IPS DF 6.9 (cell line): ENCODE results near the gene ELOVL2.
"Not testable (repeated sequence)": the region's sequence is repeated elsewhere in the genome, so short reads cannot be mapped to it uniquely, and the experiment has no call there.

ENCODE experiments used
- DNase-seq: peaks from one replicate; pipeline ENCODE4 v3.0.0-alpha.2; 2013; ENCODE audit warnings: low read depth, low spot score
- H3K27ac ChIP-seq: one replicate; pipeline ENCODE4 v1.5.1; 2013; ENCODE audit warnings: low read length, control low read depth
- H3K27me3 ChIP-seq: 2 replicates; pipeline ENCODE4 v1.6.1; 2013; ENCODE audit warnings: mild to moderate bottlenecking, low read length; ENCODE audit not compliant: control insufficient read depth, insufficient read depth
- H3K36me3 ChIP-seq: 2 replicates; pipeline ENCODE4 v1.6.1; 2013; ENCODE audit warnings: low read length; ENCODE audit not compliant: control insufficient read depth, insufficient read depth
- H3K4me1 ChIP-seq: 2 replicates; pipeline ENCODE4 v1.6.1; 2013; ENCODE audit warnings: low read length; ENCODE audit not compliant: control insufficient read depth, insufficient read depth
- H3K4me3 ChIP-seq: 2 replicates; pipeline ENCODE4 v1.5.1; 2013; ENCODE audit warnings: mild to moderate bottlenecking, low read length
- H3K9me3 ChIP-seq: 2 replicates; pipeline ENCODE4 v1.6.1; 2013; ENCODE audit warnings: low read length, inconsistent platforms; ENCODE audit not compliant: control insufficient read depth, insufficient read depth
- WGBS: extraction: QIAGEN DNeasy Blood & Tissue Kit; methylation state at CpG from one replicate; pipeline ENCODE4 v1.1.7; 2013; ENCODE audit warnings: mixed read lengths, missing lambda C conversion rate; ENCODE audit not compliant: insufficient read length, insufficient coverage; 5-methylcytosine and 5-hydroxymethylcytosine counted together

The ELOVL2 gene

GRCh38 chr6:10991115-10991514 lies 53.0 kb downstream of the ELOVL2 start:
- no peak for DNase-seq

GRCh38 chr6:10989587-10989986 lies 54.5 kb downstream of the ELOVL2 start:
- no peak overlapping the region for H3K4me3 ChIP-seq
- no peaks in the 10 kb centered on the region for H3K36me3 ChIP-seq
- H3K27ac ChIP-seq, result no peak overlapping the region
- H3K9me3 ChIP-seq, result no peaks in the 10 kb centered on the region
- no peak for DNase-seq
- no peaks in the 10 kb centered on the region for H3K27me3 ChIP-seq
- WGBS, result no CpG with 5 or more reads among the region's 15 CpGs
- H3K4me1 ChIP-seq, result peaks cover under 1% of the 10 kb centered on the region; the same call in 1 of the 2 replicates

More at GRCh38 chr6:10991115-10991514, 53.0 kb downstream of the ELOVL2 start:
- Histone ChIP-seq H3K9me3 (no peaks in the 10 kb centered on the region), H3K27me3 (no peaks in the 10 kb centered on the region), H3K27ac (no peak overlapping the region), H3K4me1 (peaks cover 5% of the 10 kb centered on the region; the same call in 1 of the 2 replicates), H3K4me3 (no peak overlapping the region), H3K36me3 (no peaks in the 10 kb centered on the region)
- WGBS, result no CpG with 5 or more reads among the region's 2 CpGs

- not testable (repeated sequence) for H3K4me3 ChIP-seq, H3K36me3 ChIP-seq, H3K9me3 ChIP-seq, H3K27me3 ChIP-seq, H3K4me1 ChIP-seq, H3K27ac ChIP-seq, DNase-seq
- WGBS, result no CpG with 5 or more reads among the region's 2 CpGs
Observed at GRCh38 chr6:10984959-10985358, 59.1 kb downstream of the ELOVL2 start.

- WGBS, result no CpG with 5 or more reads among the region's 1 CpG
- no peak for DNase-seq
Observed at GRCh38 chr6:10981409-10981808, 62.7 kb downstream of the ELOVL2 start.

GRCh38 chr6:10979603-10980002 lies 64.5 kb downstream of the ELOVL2 start:
- DNase-seq, result no peak
- H3K9me3 ChIP-seq, result no peaks in the 10 kb centered on the region
- WGBS, result no CpG with 5 or more reads among the region's 1 CpG
- H3K4me3 ChIP-seq, result no peak overlapping the region
- H3K36me3 ChIP-seq, result no peaks in the 10 kb centered on the region
- H3K4me1 ChIP-seq, result peaks cover 3% of the 10 kb centered on the region; the same call in 1 of the 2 replicates
- H3K27me3 ChIP-seq, result no peaks in the 10 kb centered on the region
- no peak overlapping the region for H3K27ac ChIP-seq

More at GRCh38 chr6:10981409-10981808, 62.7 kb downstream of the ELOVL2 start:
- Histone ChIP-seq H3K27ac (no peak overlapping the region), H3K36me3 (no peaks in the 10 kb centered on the region), H3K27me3 (no peaks in the 10 kb centered on the region), H3K4me3 (no peak overlapping the region), H3K4me1 (peaks cover 3% of the 10 kb centered on the region; the same call in 1 of the 2 replicates), H3K9me3 (no peaks in the 10 kb centered on the region)

GRCh38 chr6:10977231-10977968 lies 66.7 kb downstream of the ELOVL2 start:
- no peak overlapping the region for H3K27ac ChIP-seq
- H3K4me1 ChIP-seq, result peaks cover 3% of the 10 kb centered on the region; the same call in 1 of the 2 replicates

GRCh38 chr6:10976571-10976970 lies 67.5 kb downstream of the ELOVL2 start:
- no peak overlapping the region for H3K4me3 ChIP-seq
- no peaks in the 10 kb centered on the region for H3K9me3 ChIP-seq
- no peaks in the 10 kb centered on the region for H3K36me3 ChIP-seq
- peaks cover 3% of the 10 kb centered on the region; the same call in 1 of the 2 replicates for H3K4me1 ChIP-seq
- DNase-seq, result no peak
- H3K27ac ChIP-seq, result no peak overlapping the region
- WGBS, result no CpG with 5 or more reads among the region's 6 CpGs
- H3K27me3 ChIP-seq, result no peaks in the 10 kb centered on the region

More at GRCh38 chr6:10977231-10977968, 66.7 kb downstream of the ELOVL2 start:
- Histone ChIP-seq H3K36me3 (no peaks in the 10 kb centered on the region), H3K9me3 (no peaks in the 10 kb centered on the region), H3K27me3 (no peaks in the 10 kb centered on the region), H3K4me3 (no peak overlapping the region)
- DNase-seq, result no peak
- WGBS, result no CpG with 5 or more reads among the region's 5 CpGs

GRCh38 chr6:10972196-10972595 lies 71.9 kb downstream of the ELOVL2 start:
- no peak overlapping the region for H3K4me3 ChIP-seq
- no peaks in the 10 kb centered on the region for H3K36me3 ChIP-seq
- no CpG with 5 or more reads among the region's 3 CpGs for WGBS
- H3K27me3 ChIP-seq, result no peaks in the 10 kb centered on the region
- DNase-seq, result no peak
- no peak overlapping the region for H3K27ac ChIP-seq
- H3K4me1 ChIP-seq, result no peaks in the 10 kb centered on the region
- H3K9me3 ChIP-seq, result no peaks in the 10 kb centered on the region

GRCh38 chr6:10970731-10971130 lies 73.4 kb downstream of the ELOVL2 start:
- Histone ChIP-seq H3K27ac (no peak overlapping the region), H3K36me3 (no peaks in the 10 kb centered on the region), H3K27me3 (no peaks in the 10 kb centered on the region), H3K4me1 (no peaks in the 10 kb centered on the region), H3K4me3 (no peak overlapping the region), H3K9me3 (no peaks in the 10 kb centered on the region)
- WGBS, result no CpG with 5 or more reads among the region's 3 CpGs
- DNase-seq, result no peak

- no CpG with 5 or more reads among the region's 2 CpGs for WGBS
- Histone ChIP-seq H3K9me3 (no peaks in the 10 kb centered on the region), H3K27me3 (0 out of 2 replicates have a peak, but pooled peaks cover 2% of the 10 kb centered on the region), H3K4me3 (no peak overlapping the region), H3K27ac (no peak overlapping the region), H3K36me3 (no peaks in the 10 kb centered on the region), H3K4me1 (no peaks in the 10 kb centered on the region; the same call in 1 of the 2 replicates)
- DNase-seq, result no peak
Observed at GRCh38 chr6:10968776-10969175, 75.3 kb downstream of the ELOVL2 start.
